Activated CD4-positive, alpha-beta T cell treated with anti-CD3 and anti-CD28 coated beads, Interleukin-2, amount 10 ng/mL, durations not matched to agents 24 days and 14 days (primary cell): ENCODE results near the gene CELF2. TPM values are rescaled to one million over a fixed set of nuclear protein-coding genes. Genes with fewer than 3 reads are reported as not detected.

Source experiments
- DNase-seq: peaks from one replicate; pipeline ENCODE4 v3.0.0; 2022
- H3K27ac Mint-ChIP-seq: one replicate; pipeline ENCODE4 v1.8.0; 2022; ENCODE audit warnings: mild to moderate bottlenecking, mixed read lengths
- H3K27me3 Mint-ChIP-seq: one replicate; pipeline ENCODE4 v1.8.0; 2022; ENCODE audit warnings: mixed read lengths
- H3K36me3 Mint-ChIP-seq: one replicate; pipeline ENCODE4 v1.8.0; 2022; ENCODE audit warnings: low read depth, mild to moderate bottlenecking, mixed read lengths
- H3K4me1 Mint-ChIP-seq: one replicate; pipeline ENCODE4 v1.8.0; 2021; ENCODE audit warnings: mixed read lengths
- H3K4me3 Mint-ChIP-seq: one replicate; pipeline ENCODE4 v1.8.0; 2022; ENCODE audit warnings: mild to moderate bottlenecking, moderate library complexity, mixed read lengths
- H3K9me3 Mint-ChIP-seq: one replicate; pipeline ENCODE4 v1.8.0; 2021; ENCODE audit warnings: mixed read lengths
- intact Hi-C: fragments of 100-400 bp; cut with micrococcal nuclease; formaldehyde crosslinking; loops from one replicate; pipeline ENCODE4 v1.15.1; 2023
- total RNA-seq: library from RNA; stranded (reverse); gene quantifications from 2 replicates; pipeline ENCODE4 v1.2.3, GENCODE V29; 2022

The CELF2 gene
- total RNA-seq, 1 donor from 2014 or later = 95.5 TPM

DNA sequence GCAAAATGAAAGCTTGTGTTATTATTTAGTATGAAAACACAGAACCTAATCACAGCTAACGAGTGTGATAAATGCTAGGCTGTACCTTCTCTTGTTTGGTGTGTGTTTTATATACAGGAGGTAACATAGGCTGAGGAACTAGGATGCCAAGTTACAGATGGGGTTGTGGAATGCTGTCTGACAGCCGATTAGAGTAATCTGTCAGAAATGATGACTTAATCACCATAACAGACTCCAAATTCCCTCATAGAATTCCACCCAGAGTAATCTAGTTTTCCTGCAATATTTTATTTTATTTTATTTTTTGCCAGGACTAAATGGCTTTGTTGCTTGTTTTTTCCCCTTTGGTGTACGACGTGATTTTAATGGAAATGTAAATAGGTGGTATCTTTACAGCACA lies 221.2 kb downstream of the CELF2 start:
- peaks cover 45% of the 10 kb centered on the region for H3K36me3 Mint-ChIP-seq
- H3K9me3 Mint-ChIP-seq = no peaks in the 10 kb centered on the region
- peak overlapping the region; percentile 34 for H3K27ac Mint-ChIP-seq
- no peak overlapping the region for H3K4me3 Mint-ChIP-seq
- no peak for DNase-seq
- no peaks in the 10 kb centered on the region for H3K27me3 Mint-ChIP-seq
- intact Hi-C loops = no loop called here
- peaks cover 79% of the 10 kb centered on the region for H3K4me1 Mint-ChIP-seq

GRCh38 chr10:11240641-11241040 lies 223.0 kb downstream of the CELF2 start:
- no peaks in the 10 kb centered on the region for H3K27me3 Mint-ChIP-seq
- intact Hi-C loops = no loop called here
- peaks cover 36% of the 10 kb centered on the region for H3K36me3 Mint-ChIP-seq
- DNase-seq = no peak
- H3K4me3 Mint-ChIP-seq = no peak overlapping the region
- peak overlapping the region; percentile 51 for H3K27ac Mint-ChIP-seq
- H3K4me1 Mint-ChIP-seq = peaks cover 66% of the 10 kb centered on the region
- H3K9me3 Mint-ChIP-seq = no peaks in the 10 kb centered on the region

DNA sequence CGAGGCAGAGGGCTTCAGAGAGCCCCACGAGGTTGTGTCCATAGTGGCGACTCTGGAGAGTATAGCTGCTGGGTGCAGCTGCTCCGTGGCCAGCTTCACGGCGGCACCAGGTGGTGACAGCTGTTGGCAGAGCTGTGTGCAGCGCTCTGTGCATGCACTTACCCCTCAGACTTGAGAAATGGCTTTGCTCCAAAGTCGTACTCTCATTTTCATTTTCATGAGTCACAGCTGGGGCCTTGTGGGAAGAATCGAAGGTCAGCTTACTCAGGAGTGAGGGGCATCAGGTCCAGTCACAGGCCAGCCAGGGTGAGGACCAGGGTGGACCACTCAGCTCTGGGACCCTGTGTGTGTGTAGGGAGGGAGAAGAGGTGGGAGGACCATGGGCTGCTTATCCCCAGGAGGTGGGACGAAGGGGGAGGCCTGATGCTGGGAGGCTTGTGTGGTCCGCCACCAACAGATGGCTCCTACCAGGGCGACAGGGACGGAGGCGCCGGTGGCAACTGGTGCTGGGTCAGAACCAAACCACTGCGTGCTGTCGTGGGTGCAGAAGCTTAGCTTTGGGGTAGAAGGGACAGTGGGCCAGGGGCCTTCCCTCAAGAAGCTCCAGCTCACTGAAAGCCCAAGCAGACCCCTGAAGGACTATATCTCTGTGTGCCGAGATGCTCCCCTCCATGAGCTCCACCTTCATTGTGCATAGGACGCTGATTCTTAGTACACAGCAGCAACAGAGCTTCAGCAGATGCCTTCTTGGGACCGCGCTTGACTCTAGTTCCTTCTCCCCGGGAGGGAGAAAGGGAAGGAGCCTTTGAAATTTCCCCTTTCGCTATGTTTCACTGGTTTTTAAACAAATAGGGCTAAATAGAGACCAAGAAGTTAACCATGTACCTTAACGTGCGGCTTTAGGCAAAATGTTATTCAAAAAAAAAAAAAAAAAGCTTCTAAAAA lies 225.0 kb downstream of the CELF2 start:
- peaks cover 47% of the 10 kb centered on the region for H3K4me1 Mint-ChIP-seq
- DNase-seq = no peak
- H3K27ac Mint-ChIP-seq = peak overlapping the region; percentile 91
- H3K36me3 Mint-ChIP-seq = peaks cover 30% of the 10 kb centered on the region
- H3K27me3 Mint-ChIP-seq = no peaks in the 10 kb centered on the region
- peak overlapping the region; percentile 29 for H3K4me3 Mint-ChIP-seq
- intact Hi-C loops = no loop called here
- no peaks in the 10 kb centered on the region for H3K9me3 Mint-ChIP-seq

- Mint-ChIP-seq H3K4me1 (peaks cover 45% of the 10 kb centered on the region), H3K36me3 (peaks cover 32% of the 10 kb centered on the region), H3K4me3 (peak overlapping the region; percentile 2), H3K27ac (no peak overlapping the region), H3K27me3 (no peaks in the 10 kb centered on the region), H3K9me3 (no peaks in the 10 kb centered on the region)
- intact Hi-C loops = loop anchor here (2.0 kb wide), 1 partner anchor 19 kb away; no protein-coding TSS in a partner anchor
- no peak for DNase-seq
Observed at GRCh38 chr10:11243425-11244222, 226.0 kb downstream of the CELF2 start.

GRCh38 chr10:11245095-11245479 lies 227.4 kb downstream of the CELF2 start:
- Mint-ChIP-seq H3K27me3 (no peaks in the 10 kb centered on the region), H3K4me3 (no peak overlapping the region), H3K27ac (no peak overlapping the region), H3K36me3 (peaks cover 35% of the 10 kb centered on the region), H3K9me3 (no peaks in the 10 kb centered on the region), H3K4me1 (peaks cover 42% of the 10 kb centered on the region)
- intact Hi-C loops = loop anchor here (2.0 kb wide), 1 partner anchor 18 kb away; no protein-coding TSS in a partner anchor
- no peak for DNase-seq

- intact Hi-C loops = loop anchor here (2.0 kb wide), 1 partner anchor 17 kb away; no protein-coding TSS in a partner anchor
- Mint-ChIP-seq H3K9me3 (no peaks in the 10 kb centered on the region), H3K4me1 (peaks cover 41% of the 10 kb centered on the region), H3K36me3 (peaks cover 36% of the 10 kb centered on the region), H3K27ac (no peak overlapping the region), H3K27me3 (no peaks in the 10 kb centered on the region), H3K4me3 (no peak overlapping the region)
- no peak for DNase-seq
Observed at GRCh38 chr10:11245510-11245909, 227.8 kb downstream of the CELF2 start.

GRCh38 chr10:11245981-11246590 lies 228.4 kb downstream of the CELF2 start:
- DNase-seq = no peak
- H3K27me3 Mint-ChIP-seq = no peaks in the 10 kb centered on the region
- intact Hi-C loops = loop anchor here (2.0 kb wide), 1 partner anchor 17 kb away; no protein-coding TSS in a partner anchor
- peaks cover 40% of the 10 kb centered on the region for H3K36me3 Mint-ChIP-seq
- no peak overlapping the region for H3K4me3 Mint-ChIP-seq
- peaks cover 38% of the 10 kb centered on the region for H3K4me1 Mint-ChIP-seq
- H3K27ac Mint-ChIP-seq = no peak overlapping the region
- no peaks in the 10 kb centered on the region for H3K9me3 Mint-ChIP-seq

DNA sequence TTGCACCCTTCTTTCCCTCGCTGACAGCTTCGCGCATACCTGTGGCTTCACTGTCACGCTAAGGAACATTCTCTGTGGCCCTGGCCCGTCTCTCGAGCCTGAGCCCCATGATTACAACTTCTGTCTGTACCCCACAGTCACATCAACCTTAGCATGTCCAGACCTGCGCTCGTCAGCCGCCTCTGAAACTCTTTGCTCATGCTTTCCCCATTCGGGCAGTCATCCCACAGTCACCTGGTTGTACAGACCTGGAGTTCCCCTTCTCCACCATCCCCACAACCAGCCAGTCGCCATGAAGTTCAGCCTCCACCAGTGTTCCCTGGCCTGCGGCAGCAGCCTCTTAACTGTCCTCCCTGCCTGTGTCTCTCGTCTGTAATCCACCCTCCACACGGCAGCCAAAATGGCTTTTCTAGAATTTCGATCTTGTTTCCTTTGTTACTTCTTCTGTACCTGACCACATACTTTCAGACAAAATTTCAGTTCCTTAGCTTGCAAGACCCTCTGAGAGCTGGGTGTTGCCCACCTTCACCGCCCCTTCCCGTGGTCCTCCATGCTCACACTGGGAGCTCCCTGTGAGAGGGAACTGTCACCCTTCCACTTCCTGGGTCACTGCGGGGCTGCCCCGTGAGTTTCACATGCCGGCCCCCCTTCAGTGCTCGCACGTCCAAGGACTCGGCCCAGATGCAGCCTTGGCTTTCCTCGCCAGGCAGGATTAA lies 229.2 kb downstream of the CELF2 start:
- H3K27ac Mint-ChIP-seq = no peak overlapping the region
- H3K4me3 Mint-ChIP-seq = no peak overlapping the region
- DNase-seq = no peak
- no peaks in the 10 kb centered on the region for H3K27me3 Mint-ChIP-seq
- H3K9me3 Mint-ChIP-seq = no peaks in the 10 kb centered on the region
- peaks cover 45% of the 10 kb centered on the region for H3K36me3 Mint-ChIP-seq
- intact Hi-C loops = no loop called here
- H3K4me1 Mint-ChIP-seq = peaks cover 34% of the 10 kb centered on the region

GRCh38 chr10:11249152-11249807 lies 231.6 kb downstream of the CELF2 start:
- peak overlapping the region; percentile 10 for H3K27ac Mint-ChIP-seq
- H3K27me3 Mint-ChIP-seq = no peaks in the 10 kb centered on the region
- no peak for DNase-seq
- no peak overlapping the region for H3K4me3 Mint-ChIP-seq
- intact Hi-C loops = no loop called here
- H3K36me3 Mint-ChIP-seq = peaks cover 45% of the 10 kb centered on the region
- H3K4me1 Mint-ChIP-seq = peaks cover 15% of the 10 kb centered on the region
- H3K9me3 Mint-ChIP-seq = no peaks in the 10 kb centered on the region

GRCh38 chr10:11249808-11250195 lies 232.1 kb downstream of the CELF2 start:
- H3K9me3 Mint-ChIP-seq = no peaks in the 10 kb centered on the region
- DNase-seq = no peak
- H3K27ac Mint-ChIP-seq = no peak overlapping the region
- H3K4me1 Mint-ChIP-seq = peaks cover 15% of the 10 kb centered on the region
- H3K4me3 Mint-ChIP-seq = no peak overlapping the region
- intact Hi-C loops = no loop called here
- peaks cover 48% of the 10 kb centered on the region for H3K36me3 Mint-ChIP-seq
- H3K27me3 Mint-ChIP-seq = no peaks in the 10 kb centered on the region

DNA sequence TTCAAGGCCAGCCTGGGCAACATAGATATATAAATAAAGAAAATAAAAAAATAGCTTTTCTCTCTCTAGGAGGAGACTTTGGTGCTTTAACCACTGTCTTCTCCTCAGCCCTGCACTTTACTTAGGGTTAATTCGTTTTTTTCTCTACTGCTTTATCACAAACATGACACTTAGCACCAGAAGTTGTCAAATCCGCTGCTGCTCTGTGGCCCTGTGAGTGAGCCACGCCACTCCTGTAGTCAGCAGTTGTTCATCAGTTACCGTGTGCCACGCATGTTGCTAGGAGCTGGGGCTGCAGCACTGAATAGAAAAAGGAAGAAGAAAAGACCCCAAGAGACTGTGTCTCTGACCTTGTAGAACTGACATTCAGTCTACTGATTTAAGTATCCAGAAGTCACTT lies 232.6 kb downstream of the CELF2 start:
- H3K27ac Mint-ChIP-seq = no peak overlapping the region
- intact Hi-C loops = no loop called here
- H3K27me3 Mint-ChIP-seq = no peaks in the 10 kb centered on the region
- peaks cover 53% of the 10 kb centered on the region for H3K36me3 Mint-ChIP-seq
- DNase-seq = no peak
- no peak overlapping the region for H3K4me3 Mint-ChIP-seq
- no peaks in the 10 kb centered on the region for H3K9me3 Mint-ChIP-seq
- H3K4me1 Mint-ChIP-seq = peaks cover 18% of the 10 kb centered on the region

DNA sequence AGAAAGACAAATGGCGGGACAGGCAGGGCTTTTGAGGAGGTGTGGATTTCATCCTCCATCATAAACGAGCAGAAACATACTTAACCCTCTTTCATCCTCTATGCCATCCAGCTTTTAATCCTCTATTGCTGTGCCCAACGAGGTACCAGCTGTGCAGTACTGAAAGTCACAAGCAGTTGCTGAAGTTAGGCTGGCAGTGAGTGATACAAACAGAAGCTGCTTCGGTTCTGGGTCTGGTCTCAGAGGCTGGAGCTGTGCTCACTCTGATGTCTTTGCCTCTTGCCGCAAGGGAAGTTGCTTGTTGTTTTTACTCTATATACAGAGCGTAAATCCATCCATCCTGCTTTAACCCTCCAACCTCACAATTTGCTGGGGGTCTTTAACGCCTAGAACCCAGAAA lies 235.2 kb downstream of the CELF2 start:
- Mint-ChIP-seq H3K27ac (peak overlapping the region; percentile 22), H3K27me3 (no peaks in the 10 kb centered on the region), H3K36me3 (peaks cover 68% of the 10 kb centered on the region), H3K4me1 (peaks cover 32% of the 10 kb centered on the region), H3K4me3 (no peak overlapping the region), H3K9me3 (no peaks in the 10 kb centered on the region)
- no peak for DNase-seq
- intact Hi-C loops = no loop called here
